Measurements from ENCODE around the gene DPEP2. TPM values are rescaled to one million over a fixed set of nuclear protein-coding genes. Genes with fewer than 3 reads are reported as not detected.

DPEP2 gene
- total and polyA plus RNA-seq, 2 of the 4 experiments (the other 2 are of a cell fraction): not detected

- dilution Hi-C loops (cut with HindIII; ENCODE audit: low sequenced_read_pairs, unreplicated experiment) (no loop called here), in situ Hi-C loops (cut with MboI; ENCODE audit: low sequenced_read_pairs) (no loop called here), intact Hi-C loops (cut with micrococcal nuclease) (loop anchor here (10.0 kb wide), 1 partner anchor 257 kb away; no protein-coding TSS in a partner anchor)
- Histone ChIP-seq H4K8ac (ENCODE audit: low read depth in 2 of 2, low read length in 2 of 2) (peak overlapping the region; percentile 78 to 96), H2BK5ac (ENCODE audit: low read depth, low read length, poor library complexity, severe bottlenecking) (peak overlapping the region; percentile 92), H3K27me3 (ENCODE audit: control insufficient read depth, insufficient read depth, low read length) (no peaks in the 10 kb centered on the region), H3K18ac (ENCODE audit: low read depth, low read length) (peak overlapping the region; percentile 96), H3K4me3 (ENCODE audit: insufficient read depth, low read depth, low read length) (peak overlapping the region; percentile 100), H4K91ac (ENCODE audit: insufficient read depth, low read depth, low read length) (peak overlapping the region; percentile 95), H2BK15ac (ENCODE audit: low read depth, low read length) (0 out of 3 replicates have a peak overlapping the region, but pooled peaks have one; percentile 50), H3K9me3 (ENCODE audit: control insufficient read depth, insufficient read depth, low read length) (no peaks in the 10 kb centered on the region), H2AFZ (replicated peaks; ENCODE audit: low read length, poor library complexity) (peak overlapping the region; percentile 90), H3K23ac (ENCODE audit: low read depth, low read length) (peak overlapping the region; percentile 98), H2AK5ac (ENCODE audit: low read depth, low read length) (peak overlapping the region; percentile 99), H3K27ac (ENCODE audit: insufficient read depth, low read length) (peak overlapping the region; percentile 99), H3K4ac (ENCODE audit: low read depth, low read length) (peak overlapping the region; percentile 99), H2BK20ac (ENCODE audit: low read depth, low read length) (no peak overlapping the region; the same call in 1 of the 2 replicates), H3K4me2 (ENCODE audit: low read depth, low read length) (peak overlapping the region; percentile 93), H3K4me1 (ENCODE audit: control insufficient read depth, insufficient read depth, low read length) (peaks cover 34% of the 10 kb centered on the region), H2BK120ac (ENCODE audit: low read depth, low read length) (peak overlapping the region; percentile 81; the same call in 1 of the 2 replicates), H3K36me3 (ENCODE audit: control insufficient read depth, insufficient read depth, low read length) (peaks cover 22% of the 10 kb centered on the region), H2AK9ac (replicated peaks; ENCODE audit: low read depth, low read length, poor library complexity) (peak overlapping the region; percentile 100), H3K79me1 (ENCODE audit: low read depth in 1 of 2, low read length in 2 of 2) (peaks cover 19 to 59% of the 10 kb centered on the region in 2 experiments), H3K14ac (replicated peaks; ENCODE audit: low read depth, low read length) (peak overlapping the region; percentile 95), H3K9ac (ENCODE audit: low read depth, low read length) (peak overlapping the region; percentile 100), H3K56ac (ENCODE audit: extremely low read depth, insufficient read depth, low read length) (peak overlapping the region; percentile 85), H4K20me1 (ENCODE audit: insufficient read depth, low read length) (peaks cover 53% of the 10 kb centered on the region), H4K5ac (ENCODE audit: low read depth, low read length) (peak overlapping the region; percentile 98), H3K9me1 (ENCODE audit: insufficient read depth, low read length) (peaks cover 37% of the 10 kb centered on the region)
- ChIA-PET POLR2A (ENCODE audit: unreplicated experiment) (no interaction called here), CTCF (interaction anchor here (1.4 kb wide), 1 partner anchor 23 kb away, joined by 3 read pairs; no protein-coding TSS in a partner anchor)
- TF ChIP-seq ELK1 (IDR thresholded peaks at IDR 0.05; ENCODE audit: borderline replicate concordance, low read depth, low read length) (no peak), BHLHE40 (IDR thresholded peaks at IDR 0.05; ENCODE audit: low read depth, low read length) (no peak), RCOR1 (IDR thresholded peaks at IDR 0.05; ENCODE audit: insufficient replicate concordance, low read length) (no peak), SMC3 (IDR thresholded peaks at IDR 0.05; ENCODE audit: low read depth, low read length) (no peak), NFE2L2 (IDR thresholded peaks at IDR 0.05; ENCODE audit: low read depth, low read length) (no peak), POLR2A (IDR thresholded peaks at IDR 0.05; ENCODE audit: low read depth, low read length) (peak; percentile 59), MXI1 (IDR thresholded peaks at IDR 0.05; ENCODE audit: borderline replicate concordance, low read depth, low read length) (peak; percentile 36; the same call in 1 of the 2 replicates), CHD1 (IDR thresholded peaks at IDR 0.05; ENCODE audit: low read depth, low read length) (no peak)
- ATAC-seq (ENCODE audit: low read depth) (peak; percentile 1; the same call in 1 of the 2 replicates), DNase-seq (no peak)
- 0% methylated on average over 2 of the region's 18 CpGs; no CpG with 5 or more reads in 1 of the 2 experiments for WGBS, 2 experiments (ENCODE audit: extremely low coverage in 2 of 2, insufficient read length in 1 of 2)
- BruUV-seq (replicated peaks): TSS peak; percentile 32
These were observed 31.9 kb downstream of the DPEP2 start for GRCh38 chr16:67967183-67967957.

Measured in IMR-90 (cell line).